Endothelial cell of umbilical vein (primary cell): Measurements from ENCODE around the gene KLK8. TPM values are rescaled to one million over a fixed set of nuclear protein-coding genes. Genes with fewer than 3 reads are reported as not detected.

Experiments
- BruUV-seq: library from RNA; stranded (reverse); fragments of 400-500 nt; replicated peaks from 2 replicates; lab custom pipeline; 2021; lab: Mats Ljungman, UMichigan
- CTCF ChIA-PET: fragments of 300-600, 350-600 bp; sonication (Branson Sonifier 250); formaldehyde crosslinking; loops from one replicate; lab custom pipeline; 2021; ENCODE audit warnings: antibody characterized with exemption, inconsistent platforms; lab: Charles Lee
- POLR2A ChIA-PET: fragments of 300-600, 350-600 bp; sonication (Branson Sonifier 250); formaldehyde crosslinking; loops from one replicate; lab custom pipeline; 2021; ENCODE audit warnings: antibody characterized with exemption, inconsistent platforms; lab: Charles Lee
- DNase-seq: peaks from one replicate; pipeline ENCODE4 v3.0.0-alpha.2; 2011; ENCODE audit warnings: low read depth, low spot score
- FAIRE-seq: peaks from 2 replicates; lab custom pipeline; 2011; peaks lifted over from hg19 to GRCh38; lab: Jason Lieb, UNC
- H2AFZ ChIP-seq: 2 replicates; pipeline ENCODE4 v1.6.0; 2012; ENCODE audit warnings: low read depth, low read length, control low read depth, inconsistent platforms
- H3K27ac ChIP-seq: 2 replicates; pipeline ENCODE4 v1.5.1; 2011; ENCODE audit warnings: low read depth, mild to moderate bottlenecking, control low read depth, low read length, moderate library complexity; ENCODE audit not compliant: insufficient read depth
- H3K27me3 ChIP-seq, 2 experiments: 2 replicates each; pipeline versions ENCODE4 v1.6.0 to v1.6.1; 2011; ENCODE audit warnings: low read length in 2 of 2, mixed read lengths in 1 of 2; ENCODE audit not compliant: control insufficient read depth in 2 of 2, insufficient read depth in 2 of 2
- H3K36me3 ChIP-seq, 2 experiments: 2 replicates in 1 of 2; 3 replicates in 1 of 2; pipeline ENCODE4 v1.5.1; 2011; ENCODE audit warnings: low read length in 2 of 2, mild to moderate bottlenecking in 1 of 2, moderate library complexity in 1 of 2; ENCODE audit not compliant: control insufficient read depth in 2 of 2, insufficient read depth in 2 of 2; ENCODE audit errors: extremely low read depth in 1 of 2
- H3K4me1 ChIP-seq: 3 replicates; pipeline ENCODE4 v1.5.1; 2011; ENCODE audit warnings: mild to moderate bottlenecking, low read length; ENCODE audit not compliant: control insufficient read depth, insufficient read depth; ENCODE audit errors: extremely low read depth
- H3K4me2 ChIP-seq: 2 replicates; pipeline ENCODE4 v1.6.1; 2011; ENCODE audit warnings: low read length, control low read depth, mixed read lengths; ENCODE audit not compliant: insufficient read depth
- H3K4me3 ChIP-seq, 3 experiments: fragments of 200-600 bp in 1 of 3; sonication (generic), shearing (Covaris generic) in 1 of 3; replicated peaks in 1 of 3; 2 replicates each; pipeline ENCODE4 v1.5.1; 2011 to 2016; ENCODE audit warnings: control low read depth in 3 of 3, low read length in 3 of 3, mild to moderate bottlenecking in 2 of 3, inconsistent platforms in 1 of 3, low read depth in 1 of 3, moderate library complexity in 1 of 3; ENCODE audit not compliant: insufficient read depth in 1 of 3
- H3K79me2 ChIP-seq: 2 replicates; pipeline ENCODE4 v1.6.0; 2012; ENCODE audit warnings: low read length, inconsistent platforms; ENCODE audit not compliant: control insufficient read depth, insufficient read depth
- H3K9ac ChIP-seq: replicated peaks from 2 replicates; pipeline ENCODE3; 2011; ENCODE audit warnings: low read length, control low read depth; ENCODE audit not compliant: insufficient read depth; ENCODE audit errors: extremely low read depth
- H3K9me1 ChIP-seq: replicated peaks from 3 replicates; pipeline ENCODE4 v1.6.0; 2011; ENCODE audit warnings: mild to moderate bottlenecking, low read length; ENCODE audit not compliant: control insufficient read depth, insufficient read depth; ENCODE audit errors: extremely low read depth
- H3K9me3 ChIP-seq: replicated peaks from 2 replicates; pipeline ENCODE4 v1.5.1; 2012; ENCODE audit warnings: low read length, inconsistent platforms; ENCODE audit not compliant: control insufficient read depth, insufficient read depth
- H4K20me1 ChIP-seq: replicated peaks from 2 replicates; pipeline ENCODE3; 2011; ENCODE audit warnings: mild to moderate bottlenecking, low read length; ENCODE audit not compliant: control insufficient read depth, insufficient read depth; ENCODE audit errors: extremely low read depth
- CTCF ChIP-seq, 2 donors: IDR thresholded peaks; 1 replicate in 1 of 2; 2 replicates in 1 of 2; pipeline ENCODE4 v1.5.1; 2011; ENCODE audit warnings: low read length in 2 of 2, mild to moderate bottlenecking in 2 of 2, moderate library complexity in 2 of 2, control low read depth in 1 of 2, inconsistent platforms in 1 of 2, low read depth in 1 of 2; ENCODE audit not compliant: insufficient read depth in 1 of 2; ENCODE audit errors: extremely low read depth in 1 of 2
- EZH2 ChIP-seq: IDR thresholded peaks from 2 replicates; pipeline ENCODE4 v1.6.1; 2012; ENCODE audit warnings: borderline replicate concordance, low read depth, mild to moderate bottlenecking, moderate library complexity, low read length, inconsistent platforms; ENCODE audit not compliant: severe bottlenecking
- FOS ChIP-seq: IDR thresholded peaks from 2 replicates; pipeline ENCODE4 v1.6.1; 2011; ENCODE audit warnings: mild to moderate bottlenecking, low read length, moderate library complexity, borderline replicate concordance; ENCODE audit not compliant: insufficient read depth
- GATA2 ChIP-seq: IDR thresholded peaks from 2 replicates; pipeline ENCODE4 v1.7.0; 2011; ENCODE audit warnings: low read depth, mild to moderate bottlenecking, moderate library complexity, mixed read lengths, low read length; ENCODE audit not compliant: insufficient read length, insufficient read depth
- JUN ChIP-seq: IDR thresholded peaks from 2 replicates; pipeline ENCODE4 v1.6.1; 2011; ENCODE audit warnings: borderline replicate concordance, low read depth; ENCODE audit not compliant: insufficient read length, insufficient read depth
- MYC ChIP-seq: IDR thresholded peaks from one replicate; pipeline ENCODE4 v1.6.1; 2011; ENCODE audit warnings: mild to moderate bottlenecking, low read depth, low read length
- POLR2A ChIP-seq: IDR thresholded peaks from 2 replicates; pipeline ENCODE4 v1.6.1; 2012; ENCODE audit warnings: low read depth, mild to moderate bottlenecking, control low read depth, low read length
- POLR2AphosphoS5 ChIP-seq: IDR thresholded peaks from 2 replicates; pipeline ENCODE4 v1.6.1; 2012; ENCODE audit warnings: low read depth, mild to moderate bottlenecking, control low read depth, low read length, moderate library complexity; ENCODE audit not compliant: insufficient read depth
- dilution Hi-C: fragments of 300-500 bp; cut with MboI; formaldehyde crosslinking; loops from one replicate; pipeline ENCODE4 v1.15.0; 2019; ENCODE audit warnings: low sequenced_read_pairs; ENCODE audit not compliant: extremely low pct_ligation_motif_present
- intact Hi-C: fragments of 100-400 bp; cut with micrococcal nuclease; formaldehyde crosslinking; loops from one replicate; pipeline ENCODE4 v1.10.0; 2022
- polyA plus RNA-seq, 4 experiments: library from polyadenylated mRNA; depleted of rRNA in 3 of 4; stranded (reverse) in 3 of 4; unstranded in 1 of 4; fragments of >200 nt; gene quantifications; 2 replicates each; pipeline versions ENCODE4 v1.2.1 to v1.2.3, GENCODE V29; 2011 to 2012; ENCODE audit warnings: missing spikeins in 1 of 4
- total RNA-seq: library from RNA; stranded (reverse); gene quantifications from 2 replicates; pipeline ENCODE4 v1.2.3, GENCODE V29; 2021
- TF ChIP-seq, protein P1 (sequence below): IDR thresholded peaks from 2 replicates; pipeline ENCODE4 v1.6.1; 2011; ENCODE audit not compliant: insufficient read depth, insufficient read length

Gene KLK8
- total and polyA plus RNA-seq, 2 donors (not counting 3 experiments of a cell fraction or from before 2014, with no cell fraction given), result not detected

DNA sequence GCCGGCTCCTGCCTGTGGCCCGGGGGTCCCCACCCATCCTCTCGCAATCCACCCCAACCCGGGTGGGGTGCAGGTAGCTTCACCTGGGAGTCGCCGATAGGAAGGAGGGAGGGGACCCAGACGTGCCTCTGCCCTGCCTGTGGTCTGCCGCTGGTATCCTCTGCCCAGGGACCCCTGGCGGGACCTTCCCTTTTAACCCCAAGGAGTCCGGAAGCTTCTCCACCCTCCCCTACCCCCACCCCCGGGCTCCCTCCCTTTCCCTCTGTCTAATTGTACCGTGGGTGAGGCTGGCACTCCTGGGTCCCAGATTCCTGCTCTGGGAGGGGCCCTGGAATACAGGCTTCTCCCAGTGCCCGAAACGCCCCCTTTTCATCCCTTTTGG is 18.1 kb upstream of the KLK8 start, which contains the start of gene KLK10:
Gene KLK10 (minus strand): TSS at position 166 of the 382 bp plus-strand sequence. CDS start 579 bp downstream, outside the sequence.
- no peak for FAIRE-seq
- H4K20me1 ChIP-seq, result no peaks in the 10 kb centered on the region
- no peak within 1 kb of the TSS for H2AFZ ChIP-seq
- no TSS peak for BruUV-seq
- no peak within 1 kb of the TSS for H3K9ac ChIP-seq
- H3K9me1 ChIP-seq, result no peaks in the 10 kb centered on the region
- H3K27ac ChIP-seq, result no peak within 1 kb of the TSS
- no peaks in the 10 kb centered on the region for H3K36me3 ChIP-seq
- ChIA-PET CTCF (interaction anchor here (1.9 to 3.2 kb wide), 3 partner anchors 32 to 76 kb away, joined by 6 to 73 read pairs (median 11); no protein-coding TSS in a partner anchor), POLR2A (no interaction called here)
- H3K4me1 ChIP-seq, result no peaks in the 10 kb centered on the region
- no peak for DNase-seq
- intact Hi-C loops (no loop called here), dilution Hi-C loops (no loop called here)
- no peaks in the 10 kb centered on the region for H3K79me2 ChIP-seq
- H3K27me3 ChIP-seq, result peaks cover 21 to 25% of the 10 kb centered on the region in 2 experiments
- no peak within 1 kb of the TSS for H3K4me3 ChIP-seq
- no peaks in the 10 kb centered on the region for H3K9me3 ChIP-seq
- no peak for TF ChIP-seq GATA2
- TF ChIP-seq EZH2, result no peak
- no peak for TF ChIP-seq MYC
- TF ChIP-seq POLR2AphosphoS5, result no peak
- no peak for TF ChIP-seq JUN
- TF ChIP-seq, protein P1, sequence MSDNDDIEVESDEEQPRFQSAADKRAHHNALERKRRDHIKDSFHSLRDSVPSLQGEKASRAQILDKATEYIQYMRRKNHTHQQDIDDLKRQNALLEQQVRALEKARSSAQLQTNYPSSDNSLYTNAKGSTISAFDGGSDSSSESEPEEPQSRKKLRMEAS, result no peak
- no peak for TF ChIP-seq CTCF (IDR thresholded peaks at IDR 0.05; ENCODE audit: extremely low read depth in 1 of 2, insufficient read depth in 1 of 2, low read depth in 1 of 2, low read length in 2 of 2)
- no peak for TF ChIP-seq FOS
- TF ChIP-seq POLR2A, result no peak
- H3K4me2 ChIP-seq, result no peak within 1 kb of the TSS
